ENCODE measurements around the gene TRPC6. TPM values are rescaled to one million over a fixed set of nuclear protein-coding genes. Genes with fewer than 3 reads are reported as not detected.

TRPC6 gene
- total RNA-seq, 1 experiment from 2014 or later: not detected

DNA sequence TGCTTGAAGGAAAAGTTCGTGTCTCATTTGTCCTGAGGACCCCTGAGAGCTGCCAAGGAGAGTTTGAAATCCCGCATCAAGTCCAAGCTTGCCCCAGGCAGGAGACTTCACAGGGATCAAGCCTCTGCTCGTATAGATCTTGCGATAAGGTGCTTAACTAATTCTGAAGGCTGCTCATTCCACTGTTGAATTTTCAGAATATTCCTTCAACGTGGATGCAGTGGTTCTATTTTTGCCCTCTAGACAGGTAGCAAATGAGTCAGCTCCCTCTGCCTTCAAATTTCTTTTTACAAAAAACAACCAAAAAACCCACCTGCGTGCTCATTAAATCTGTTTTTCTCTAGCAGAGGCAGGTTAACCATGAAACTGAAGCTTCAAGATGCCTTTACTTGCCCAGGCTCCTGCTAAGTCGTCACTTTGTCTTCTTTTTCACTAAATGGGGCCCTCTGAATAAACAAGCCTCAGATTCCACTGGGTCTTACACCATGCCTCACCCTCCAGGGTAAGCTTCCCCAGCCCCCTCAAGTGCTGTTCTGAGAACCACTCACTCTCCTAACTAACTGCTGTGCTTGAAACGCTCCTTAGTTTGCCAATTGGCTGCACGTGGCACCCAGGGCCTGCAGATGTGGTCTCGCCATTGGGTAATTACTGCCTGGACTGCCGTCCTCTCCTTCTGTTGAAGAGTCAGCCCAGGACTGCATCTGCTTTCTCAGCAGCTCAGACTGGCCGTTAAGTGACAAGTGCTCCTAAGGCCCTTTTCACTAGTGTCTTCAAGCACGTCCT is 105.0 kb downstream of the TRPC6 start:
- no peaks in the 10 kb centered on the region for H3K4me1 ChIP-seq (ENCODE audit: insufficient read depth, low read length)
- no peaks in the 10 kb centered on the region for H3K9me3 ChIP-seq (ENCODE audit: low read length)
- POLR2A ChIA-PET (ENCODE audit: unreplicated experiment): interaction anchor here (0.6 kb wide), 1 partner anchor 106 kb away, joined by 4 read pairs; no protein-coding TSS in a partner anchor
- H3K36me3 ChIP-seq (ENCODE audit: low read depth, low read length): no peaks in the 10 kb centered on the region
- no peak for ATAC-seq
- H4K20me1 ChIP-seq (ENCODE audit: low read length): no peaks in the 10 kb centered on the region
- intact Hi-C loops (cut with micrococcal nuclease): loop anchor here (10.0 kb wide), 1 partner anchor 146 kb away; no protein-coding TSS in a partner anchor
- no peak overlapping the region for H3K4me2 ChIP-seq (ENCODE audit: low read length)
- DNase-seq: no peak
- H3K9ac ChIP-seq (ENCODE audit: low read length): no peak overlapping the region
- no TSS peak for BruUV-seq (replicated peaks)
- no peaks in the 10 kb centered on the region for H3F3A ChIP-seq (ENCODE audit: low read length, unreplicated experiment)
- H3K4me3 ChIP-seq (ENCODE audit: low read length): no peak overlapping the region
- CTCF ChIA-PET: no interaction called here
- H3K9me2 ChIP-seq (replicated peaks; ENCODE audit: low read length): no peaks in the 10 kb centered on the region; the same call in 1 of the 2 replicates
- H3K79me2 ChIP-seq (ENCODE audit: low read length): no peaks in the 10 kb centered on the region
- no peak overlapping the region for H2AFZ ChIP-seq (ENCODE audit: low read length)
- no peaks in the 10 kb centered on the region for H3K27me3 ChIP-seq (ENCODE audit: low read length)
- no peak overlapping the region for H3K27ac ChIP-seq (ENCODE audit: low read length)
- TF ChIP-seq, protein P1, sequence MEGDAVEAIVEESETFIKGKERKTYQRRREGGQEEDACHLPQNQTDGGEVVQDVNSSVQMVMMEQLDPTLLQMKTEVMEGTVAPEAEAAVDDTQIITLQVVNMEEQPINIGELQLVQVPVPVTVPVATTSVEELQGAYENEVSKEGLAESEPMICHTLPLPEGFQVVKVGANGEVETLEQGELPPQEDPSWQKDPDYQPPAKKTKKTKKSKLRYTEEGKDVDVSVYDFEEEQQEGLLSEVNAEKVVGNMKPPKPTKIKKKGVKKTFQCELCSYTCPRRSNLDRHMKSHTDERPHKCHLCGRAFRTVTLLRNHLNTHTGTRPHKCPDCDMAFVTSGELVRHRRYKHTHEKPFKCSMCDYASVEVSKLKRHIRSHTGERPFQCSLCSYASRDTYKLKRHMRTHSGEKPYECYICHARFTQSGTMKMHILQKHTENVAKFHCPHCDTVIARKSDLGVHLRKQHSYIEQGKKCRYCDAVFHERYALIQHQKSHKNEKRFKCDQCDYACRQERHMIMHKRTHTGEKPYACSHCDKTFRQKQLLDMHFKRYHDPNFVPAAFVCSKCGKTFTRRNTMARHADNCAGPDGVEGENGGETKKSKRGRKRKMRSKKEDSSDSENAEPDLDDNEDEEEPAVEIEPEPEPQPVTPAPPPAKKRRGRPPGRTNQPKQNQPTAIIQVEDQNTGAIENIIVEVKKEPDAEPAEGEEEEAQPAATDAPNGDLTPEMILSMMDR (conservative IDR thresholded peaks at IDR 0.05; ENCODE audit: low read depth, low read length): no peak
- no peak for TF ChIP-seq EZH2phosphoT487 (IDR thresholded peaks at IDR 0.05; ENCODE audit: borderline replicate concordance, low read length)

GRCh38 chr11:101477926-101478325 is 105.9 kb downstream of the TRPC6 start:
- TF ChIP-seq EZH2phosphoT487 (IDR thresholded peaks at IDR 0.05; ENCODE audit: borderline replicate concordance, low read length) (no peak), EZH2 (IDR thresholded peaks at IDR 0.05; ENCODE audit: low read length, unreplicated experiment) (no peak)
- TF ChIP-seq, protein P1 (conservative IDR thresholded peaks at IDR 0.05; ENCODE audit: low read depth, low read length): 0 out of 2 replicates have a peak, but pooled peaks have one; percentile 11
- no TSS peak for BruUV-seq (replicated peaks)
- ChIA-PET CTCF (no interaction called here), POLR2A (ENCODE audit: unreplicated experiment) (no interaction called here)
- no peak overlapping the region for H2AFZ ChIP-seq (ENCODE audit: low read length)
- no peaks in the 10 kb centered on the region for H3K36me3 ChIP-seq (ENCODE audit: low read depth, low read length)
- no peaks in the 10 kb centered on the region for H3K79me2 ChIP-seq (ENCODE audit: low read length)
- H4K20me1 ChIP-seq (ENCODE audit: low read length): no peaks in the 10 kb centered on the region
- no peak overlapping the region for H3K4me3 ChIP-seq (ENCODE audit: low read length)
- H3K9ac ChIP-seq (ENCODE audit: low read length): no peak overlapping the region
- intact Hi-C loops (cut with micrococcal nuclease): loop anchor here (10.0 kb wide), 1 partner anchor 147 kb away; no protein-coding TSS in a partner anchor
- H3K27me3 ChIP-seq (ENCODE audit: low read length): no peaks in the 10 kb centered on the region
- DNase-seq (no peak), ATAC-seq (no peak)
- no peaks in the 10 kb centered on the region for H3K4me1 ChIP-seq (ENCODE audit: insufficient read depth, low read length)
- H3K27ac ChIP-seq (ENCODE audit: low read length): no peak overlapping the region
- H3K4me2 ChIP-seq (ENCODE audit: low read length): no peak overlapping the region
- no peaks in the 10 kb centered on the region; the same call in 1 of the 2 replicates for H3K9me2 ChIP-seq (replicated peaks; ENCODE audit: low read length)
- no peaks in the 10 kb centered on the region for H3F3A ChIP-seq (ENCODE audit: low read length, unreplicated experiment)
- no peaks in the 10 kb centered on the region for H3K9me3 ChIP-seq (ENCODE audit: low read length)

DNA sequence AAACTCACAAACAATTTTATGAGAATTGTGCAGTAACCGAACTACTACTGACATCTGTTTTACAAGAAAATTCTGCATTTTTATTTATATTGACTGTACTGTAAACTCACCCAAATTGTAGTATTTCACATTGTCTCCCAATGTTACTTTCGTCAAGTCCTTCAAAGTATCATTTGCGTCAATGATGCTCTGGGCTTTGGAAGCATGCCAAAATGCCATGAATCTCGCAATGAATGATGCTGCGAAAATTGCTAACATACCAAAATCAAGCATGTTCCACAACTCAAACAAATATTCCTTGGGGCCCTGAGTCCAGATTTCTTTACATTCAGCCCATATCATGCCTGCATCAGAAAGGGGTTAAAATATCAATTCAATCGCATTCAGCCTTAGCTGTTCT is 107.6 kb downstream of the TRPC6 start:
- Histone ChIP-seq H3K4me2 (ENCODE audit: low read length) (no peak overlapping the region), H3K4me3 (ENCODE audit: low read length) (no peak overlapping the region), H3K79me2 (ENCODE audit: low read length) (no peaks in the 10 kb centered on the region), H3K27ac (ENCODE audit: low read length) (no peak overlapping the region), H4K20me1 (ENCODE audit: low read length) (no peaks in the 10 kb centered on the region), H3K27me3 (ENCODE audit: low read length) (no peaks in the 10 kb centered on the region), H3K9ac (ENCODE audit: low read length) (no peak overlapping the region), H3K9me3 (ENCODE audit: low read length) (no peaks in the 10 kb centered on the region), H3F3A (ENCODE audit: low read length, unreplicated experiment) (no peaks in the 10 kb centered on the region), H3K4me1 (ENCODE audit: insufficient read depth, low read length) (no peaks in the 10 kb centered on the region), H3K36me3 (ENCODE audit: low read depth, low read length) (no peaks in the 10 kb centered on the region), H3K9me2 (replicated peaks; ENCODE audit: low read length) (no peaks in the 10 kb centered on the region; the same call in 1 of the 2 replicates), H2AFZ (ENCODE audit: low read length) (no peak overlapping the region)
- DNase-seq (no peak), ATAC-seq (no peak)
- ChIA-PET POLR2A (ENCODE audit: unreplicated experiment) (no interaction called here), CTCF (no interaction called here)
- TF ChIP-seq EZH2 (IDR thresholded peaks at IDR 0.05; ENCODE audit: low read length, unreplicated experiment): no peak
- TF ChIP-seq, protein P1 (conservative IDR thresholded peaks at IDR 0.05; ENCODE audit: low read depth, low read length): no peak
- no peak for TF ChIP-seq EZH2phosphoT487 (IDR thresholded peaks at IDR 0.05; ENCODE audit: borderline replicate concordance, low read length)
- no TSS peak for BruUV-seq (replicated peaks)
- intact Hi-C loops (cut with micrococcal nuclease): loop anchor here (10.0 kb wide), 1 partner anchor 149 kb away; no protein-coding TSS in a partner anchor

Data from PC-3 (cell line).